B cell (primary cell): ENCODE measurements around the gene TEAD1. TPM values are rescaled to one million over a fixed set of nuclear protein-coding genes. Genes with fewer than 3 reads are reported as not detected.

Experiments
- ATAC-seq: fragments of 200-7000 bp; cut with Tn5 transposase; one replicate; pipeline ENCODE4 v1.10.0; 2021; ENCODE audit warnings: low read depth, mild to moderate bottlenecking, moderate number of reproducible peaks, moderate library complexity
- CTCF ChIA-PET: fragments of 350-600 bp; sonication (Branson Sonifier 250); formaldehyde crosslinking; loops from one replicate; lab custom pipeline; 2021; ENCODE audit warnings: antibody characterized with exemption, inconsistent platforms; lab: Charles Lee
- POLR2A ChIA-PET: fragments of 350-600 bp; sonication (Branson Sonifier 250); formaldehyde crosslinking; loops from one replicate; lab custom pipeline; 2021; ENCODE audit warnings: antibody characterized with exemption; lab: Charles Lee
- DNase-seq: peaks from one replicate; pipeline ENCODE4 v3.0.0; 2013
- H2AFZ ChIP-seq: 2 replicates; pipeline ENCODE4 v1.6.1; 2012; ENCODE audit warnings: mild to moderate bottlenecking, low read depth, low read length; ENCODE audit not compliant: insufficient read depth, poor library complexity, severe bottlenecking
- H3K27ac ChIP-seq, 2 donors: 1 replicate in 1 of 2; 2 replicates in 1 of 2; pipeline ENCODE4 v1.5.1; 2012 to 2013; ENCODE audit warnings: low read length in 2 of 2, mild to moderate bottlenecking in 2 of 2, moderate library complexity in 1 of 2
- H3K27me3 ChIP-seq, 4 experiments: fragments of 200-600 bp in 1 of 4; sonication (generic) in 1 of 4; replicated peaks in 1 of 4; 1 replicate in 2 of 4; 2 replicates in 2 of 4; pipeline versions ENCODE4 v1.6.1 to v1.7.0; 2013 to 2016; ENCODE audit warnings: low read length in 3 of 4, mild to moderate bottlenecking in 2 of 4, mixed read lengths in 1 of 4, moderate library complexity in 1 of 4; ENCODE audit not compliant: insufficient read depth in 4 of 4, control insufficient read depth in 3 of 4; ENCODE audit errors: control extremely low read depth in 1 of 4
- H3K36me3 ChIP-seq, 2 experiments: replicated peaks in 1 of 2; 1 replicate in 1 of 2; 2 replicates in 1 of 2; pipeline versions ENCODE4 v1.6.1 to v1.7.1; 2013; ENCODE audit warnings: low read length in 1 of 2; ENCODE audit not compliant: insufficient read depth in 2 of 2, control insufficient read depth in 1 of 2; ENCODE audit errors: control extremely low read depth in 1 of 2, extremely low read depth in 1 of 2
- H3K4me1 ChIP-seq, 2 donors: fragments of 200-600 bp in 1 of 2; sonication (generic) in 1 of 2; 1 replicate in 1 of 2; 2 replicates in 1 of 2; pipeline versions ENCODE4 v1.5.1 to v1.6.1; 2013 to 2017; ENCODE audit warnings: low read length in 2 of 2; ENCODE audit not compliant: control insufficient read depth in 2 of 2, insufficient read depth in 2 of 2
- H3K4me2 ChIP-seq: replicated peaks from 2 replicates; pipeline ENCODE3; 2012; ENCODE audit warnings: mild to moderate bottlenecking, low read depth, low read length; ENCODE audit not compliant: poor library complexity, severe bottlenecking
- H3K4me3 ChIP-seq, 5 experiments: fragments of 200-600 bp in 1 of 5; sonication (generic) in 1 of 5; 1 replicate in 3 of 5; 2 replicates in 2 of 5; pipeline versions ENCODE4 v1.5.1 to v1.7.0; 2011 to 2016; ENCODE audit warnings: low read length in 4 of 5, mild to moderate bottlenecking in 4 of 5, low read depth in 2 of 5, control low read depth in 1 of 5, moderate library complexity in 1 of 5; ENCODE audit not compliant: insufficient read depth in 1 of 5; ENCODE audit errors: control extremely low read depth in 1 of 5, extremely low read depth in 1 of 5
- H3K79me2 ChIP-seq: fragments of 200-600 bp; sonication (generic); one replicate; pipeline ENCODE4 v1.6.0; 2016; ENCODE audit warnings: low read length; ENCODE audit not compliant: control insufficient read depth, insufficient read depth
- H3K9ac ChIP-seq: fragments of 200-600 bp; sonication (generic); 2 replicates; pipeline ENCODE4 v1.6.1; 2017; ENCODE audit warnings: mild to moderate bottlenecking, low read length, moderate library complexity
- H3K9me3 ChIP-seq, 3 donors: one replicate each; pipeline versions ENCODE4 v1.6.1 to v1.7.1; 2013; ENCODE audit warnings: low read length in 2 of 3; ENCODE audit not compliant: control insufficient read depth in 2 of 3, insufficient read depth in 1 of 3; ENCODE audit errors: control extremely low read depth in 1 of 3
- H4K20me1 ChIP-seq: 2 replicates; pipeline ENCODE4 v1.6.0; 2012; ENCODE audit warnings: mild to moderate bottlenecking, low read length; ENCODE audit not compliant: insufficient read depth, control insufficient read depth, poor library complexity, severe bottlenecking
- H3K27ac Mint-ChIP-seq: one replicate; pipeline ENCODE4 v1.8.0; 2021; ENCODE audit warnings: mixed read lengths
- H3K27me3 Mint-ChIP-seq: one replicate; pipeline ENCODE4 v1.8.0; 2021; ENCODE audit warnings: mixed read lengths
- H3K4me1 Mint-ChIP-seq: one replicate; pipeline ENCODE4 v1.8.0; 2021; ENCODE audit warnings: mixed read lengths
- H3K4me3 Mint-ChIP-seq: one replicate; pipeline ENCODE4 v1.8.0; 2021; ENCODE audit warnings: mixed read lengths
- H3K9me3 Mint-ChIP-seq: one replicate; pipeline ENCODE4 v1.8.0; 2022; ENCODE audit warnings: mixed read lengths; ENCODE audit not compliant: insufficient read depth
- CTCF ChIP-seq: fragments of 200-600 bp; IDR thresholded peaks from one replicate; pipeline ENCODE4 v1.8.0; 2022; ENCODE audit warnings: antibody characterized with exemption, mild to moderate bottlenecking
- EZH2 ChIP-seq: IDR thresholded peaks from 2 replicates; pipeline ENCODE4 v1.6.1; 2012; ENCODE audit warnings: borderline replicate concordance, low read depth, mild to moderate bottlenecking, moderate library complexity, low read length; ENCODE audit not compliant: insufficient read depth, poor library complexity, severe bottlenecking
- WGBS: methylation state at CpG from one replicate; pipeline ENCODE4 v1.1.5; 2013; ENCODE audit warnings: missing lambda C conversion rate; ENCODE audit not compliant: insufficient coverage; 5-methylcytosine and 5-hydroxymethylcytosine counted together
- intact Hi-C: fragments of 100-400 bp; cut with micrococcal nuclease; formaldehyde crosslinking; loops from one replicate; pipeline ENCODE4 v1.10.0; 2022
- polyA plus RNA-seq: library from polyadenylated mRNA; depleted of rRNA; stranded (reverse); fragments of >200 nt; gene quantifications from 2 replicates; pipeline ENCODE4 v1.2.3, GENCODE V29; 2012
- total RNA-seq, 2 donors: library from RNA; stranded (reverse); fragments of 120-200 nt in 1 of 2; gene quantifications; 1 replicate in 1 of 2; 2 replicates in 1 of 2; pipeline versions ENCODE4 v1.2.3 to v1.2.4, GENCODE V29; 2013 to 2022

The TEAD1 gene
- total and polyA plus RNA-seq, 2 donors (not counting 1 experiment from before 2014, with no cell fraction given): 0.30 TPM; not detected in 1

- no peaks in the 10 kb centered on the region for H4K20me1 ChIP-seq
- H3K79me2 ChIP-seq: no peaks in the 10 kb centered on the region
- H3K9ac ChIP-seq: no peak overlapping the region
- ChIA-PET POLR2A (no interaction called here), CTCF (no interaction called here)
- DNase-seq: no peak
- H3K9me3 Mint-ChIP-seq: no peaks in the 10 kb centered on the region
- H3K36me3 ChIP-seq: no peaks in the 10 kb centered on the region
- no peak overlapping the region for H3K4me3 Mint-ChIP-seq
- no peak overlapping the region for H2AFZ ChIP-seq
- TF ChIP-seq CTCF (no peak), EZH2 (no peak)
- no peaks in the 10 kb centered on the region for H3K4me1 Mint-ChIP-seq
- intact Hi-C loops: no loop called here
- H3K9me3 ChIP-seq: no peaks in the 10 kb centered on the region
- peaks cover 29% of the 10 kb centered on the region for H3K27me3 Mint-ChIP-seq
- no peaks in the 10 kb centered on the region for H3K4me1 ChIP-seq
- H3K27ac ChIP-seq: no peak overlapping the region
- 85% methylated on average over 7 of the region's 7 CpGs for WGBS
- no peak overlapping the region for H3K27ac Mint-ChIP-seq
- H3K27me3 ChIP-seq: peaks cover 0 to 7% (median 0%) of the 10 kb centered on the region in 4 experiments
- H3K4me3 ChIP-seq: no peak overlapping the region
- H3K4me2 ChIP-seq: no peak overlapping the region
- ATAC-seq: no peak
Observed at GRCh38 chr11:12803086-12803826, 129.0 kb downstream of the TEAD1 start.

GRCh38 chr11:12806113-12806512 lies 131.9 kb downstream of the TEAD1 start:
- POLR2A ChIA-PET: no interaction called here
- Histone ChIP-seq H4K20me1 (no peaks in the 10 kb centered on the region), H3K4me2 (no peak overlapping the region), H3K9ac (no peak overlapping the region), H3K4me1 (no peaks in the 10 kb centered on the region), H3K9me3 (peaks cover 0 to 3% (median 0%) of the 10 kb centered on the region in 3 donors), H2AFZ (no peak overlapping the region), H3K27ac (no peak overlapping the region), H3K4me3 (no peak overlapping the region), H3K79me2 (no peaks in the 10 kb centered on the region), H3K27me3 (peaks cover 0 to 4% (median 0%) of the 10 kb centered on the region in 4 experiments), H3K36me3 (no peaks in the 10 kb centered on the region)
- Mint-ChIP-seq H3K27ac (no peak overlapping the region), H3K27me3 (peaks cover 16% of the 10 kb centered on the region), H3K9me3 (no peaks in the 10 kb centered on the region), H3K4me3 (no peak overlapping the region), H3K4me1 (no peaks in the 10 kb centered on the region)
- ATAC-seq (no peak), DNase-seq (no peak)
- no peak for TF ChIP-seq EZH2
- no peak for TF ChIP-seq CTCF
- CTCF ChIA-PET: no interaction called here
- intact Hi-C loops: no loop called here
- no CpG with 5 or more reads among the region's 2 CpGs for WGBS
